IPS-NIHi11 (cell line): ENCODE results near the gene SUPT16H.

Experiments used
- DNase-seq: peaks from one replicate; pipeline ENCODE4 v3.0.0; 2012; ENCODE audit warnings: mixed read lengths, low spot score

SUPT16H gene

GRCh38 chr14:21302013-21302835, 81.6 kb downstream of the SUPT16H start:
- no peak for DNase-seq
